Tracheal epithelial cell (primary cell): Measurements from ENCODE around the gene CT47B1. TPM values are rescaled to one million over a fixed set of nuclear protein-coding genes. Genes with fewer than 3 reads are reported as not detected.

ENCODE experiments used
- total RNA-seq: library from RNA; depleted of rRNA; stranded (reverse); fragments of >200 nt; gene quantifications from 2 replicates; pipeline ENCODE4 v1.2.1, GENCODE V29; 2014

CT47B1 gene
- not detected in 2 replicates for total RNA-seq

DNA sequence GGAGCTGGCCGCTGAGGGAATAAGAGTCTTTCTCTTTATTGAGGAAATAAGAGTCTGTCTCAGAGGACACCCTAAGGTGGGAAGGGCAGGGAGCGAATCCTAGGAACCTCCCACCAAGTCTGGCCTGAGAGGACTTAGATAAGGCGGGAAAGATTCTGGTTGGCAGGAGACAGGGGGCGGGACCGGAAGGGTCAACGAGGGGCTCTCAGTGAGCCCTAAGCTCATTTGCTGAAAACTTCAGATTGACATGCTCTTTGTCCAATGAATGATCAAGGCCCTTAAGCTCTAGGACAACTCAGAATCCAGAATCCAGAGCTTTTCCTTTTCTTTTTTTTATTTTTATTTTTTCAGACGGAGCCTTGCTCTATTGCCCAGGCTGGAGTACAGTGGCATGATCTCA, at the start of gene CT47B1:
TSS of gene CT47B1 (minus strand) at position 101 of the 400 bp plus-strand sequence. CDS start 196 bp downstream, outside the sequence.

Other genes starting within 250 kb of the CT47B1 start
- gene C1GALT1C1, start 245.8 kb downstream of the CT47B1 start, total RNA-seq, result 17.5 and 20.5 TPM in 2 replicates
- gene CT47A11, start 61.3 kb upstream of the CT47B1 start, total RNA-seq, result not detected in 2 replicates
- not detected in 2 replicates for gene CT47A10, start 66.2 kb upstream of the CT47B1 start, total RNA-seq
- gene CT47A9, start 71.0 kb upstream of the CT47B1 start, total RNA-seq, result not detected in 2 replicates
- gene CT47A8, start 75.9 kb upstream of the CT47B1 start, total RNA-seq, result not detected in 2 replicates
- gene CT47A7, start 80.7 kb upstream of the CT47B1 start, total RNA-seq, result not detected in 2 replicates
- gene CT47A6, start 85.6 kb upstream of the CT47B1 start, total RNA-seq, result not detected in 2 replicates
- not detected in 2 replicates for gene CT47A5, start 90.5 kb upstream of the CT47B1 start, total RNA-seq
- not detected in 2 replicates for gene CT47A4, start 95.3 kb upstream of the CT47B1 start, total RNA-seq
- not detected in 2 replicates for gene CT47A3, start 100.2 kb upstream of the CT47B1 start, total RNA-seq
- not detected in 2 replicates for gene CT47A2, start 105.1 kb upstream of the CT47B1 start, total RNA-seq
- not detected in 2 replicates for gene CT47A1, start 109.9 kb upstream of the CT47B1 start, total RNA-seq
- gene GLUD2, start 171.7 kb upstream of the CT47B1 start, total RNA-seq, result 0.72 and 0.85 TPM in 2 replicates